ENCODE data around the gene EFEMP2. TPM values are rescaled to one million over a fixed set of nuclear protein-coding genes. Genes with fewer than 3 reads are reported as not detected.

The EFEMP2 gene
- total and polyA plus RNA-seq, 10 of the 15 experiments (the other 5 are each of a cell fraction or from before 2014, with no cell fraction given), result 0.24 to 13.2 (median 1.3) TPM; not detected in 1

- peak; percentile 89; the same call in 1 of the 2 replicates for TF ChIP-seq NKRF (conservative IDR thresholded peaks at IDR 0.05)
- TF ChIP-seq STAT3 (IDR thresholded peaks at IDR 0.05; ENCODE audit: low read depth, low read length), result no peak
- peak; percentile 51 for TF ChIP-seq NBN (IDR thresholded peaks at IDR 0.05)
- TF ChIP-seq, protein P1, sequence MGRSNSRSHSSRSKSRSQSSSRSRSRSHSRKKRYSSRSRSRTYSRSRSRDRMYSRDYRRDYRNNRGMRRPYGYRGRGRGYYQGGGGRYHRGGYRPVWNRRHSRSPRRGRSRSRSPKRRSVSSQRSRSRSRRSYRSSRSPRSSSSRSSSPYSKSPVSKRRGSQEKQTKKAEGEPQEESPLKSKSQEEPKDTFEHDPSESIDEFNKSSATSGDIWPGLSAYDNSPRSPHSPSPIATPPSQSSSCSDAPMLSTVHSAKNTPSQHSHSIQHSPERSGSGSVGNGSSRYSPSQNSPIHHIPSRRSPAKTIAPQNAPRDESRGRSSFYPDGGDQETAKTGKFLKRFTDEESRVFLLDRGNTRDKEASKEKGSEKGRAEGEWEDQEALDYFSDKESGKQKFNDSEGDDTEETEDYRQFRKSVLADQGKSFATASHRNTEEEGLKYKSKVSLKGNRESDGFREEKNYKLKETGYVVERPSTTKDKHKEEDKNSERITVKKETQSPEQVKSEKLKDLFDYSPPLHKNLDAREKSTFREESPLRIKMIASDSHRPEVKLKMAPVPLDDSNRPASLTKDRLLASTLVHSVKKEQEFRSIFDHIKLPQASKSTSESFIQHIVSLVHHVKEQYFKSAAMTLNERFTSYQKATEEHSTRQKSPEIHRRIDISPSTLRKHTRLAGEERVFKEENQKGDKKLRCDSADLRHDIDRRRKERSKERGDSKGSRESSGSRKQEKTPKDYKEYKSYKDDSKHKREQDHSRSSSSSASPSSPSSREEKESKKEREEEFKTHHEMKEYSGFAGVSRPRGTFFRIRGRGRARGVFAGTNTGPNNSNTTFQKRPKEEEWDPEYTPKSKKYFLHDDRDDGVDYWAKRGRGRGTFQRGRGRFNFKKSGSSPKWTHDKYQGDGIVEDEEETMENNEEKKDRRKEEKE (IDR thresholded peaks at IDR 0.05), result peak; percentile 75; the same call in 1 of the 2 replicates
- peak; percentile 92 for TF ChIP-seq KLF5 (IDR thresholded peaks at IDR 0.05; ENCODE audit: partially characterized antibody)
- TF ChIP-seq ASH2L (IDR thresholded peaks at IDR 0.05; ENCODE audit: borderline replicate concordance, low read depth), result no peak
- TF ChIP-seq NR2F1 (conservative IDR thresholded peaks at IDR 0.05), result peak; percentile 79
- no peak for TF ChIP-seq NR2C2 (IDR thresholded peaks at IDR 0.05; ENCODE audit: borderline replicate concordance, control insufficient read depth, insufficient read length, low read depth)
- TF ChIP-seq, protein P2, sequence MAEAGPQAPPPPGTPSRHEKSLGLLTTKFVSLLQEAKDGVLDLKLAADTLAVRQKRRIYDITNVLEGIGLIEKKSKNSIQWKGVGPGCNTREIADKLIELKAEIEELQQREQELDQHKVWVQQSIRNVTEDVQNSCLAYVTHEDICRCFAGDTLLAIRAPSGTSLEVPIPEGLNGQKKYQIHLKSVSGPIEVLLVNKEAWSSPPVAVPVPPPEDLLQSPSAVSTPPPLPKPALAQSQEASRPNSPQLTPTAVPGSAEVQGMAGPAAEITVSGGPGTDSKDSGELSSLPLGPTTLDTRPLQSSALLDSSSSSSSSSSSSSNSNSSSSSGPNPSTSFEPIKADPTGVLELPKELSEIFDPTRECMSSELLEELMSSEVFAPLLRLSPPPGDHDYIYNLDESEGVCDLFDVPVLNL (IDR thresholded peaks at IDR 0.05; ENCODE audit: low read depth, low read length), result no peak
- no peak for TF ChIP-seq NRF1 (conservative IDR thresholded peaks at IDR 0.05; ENCODE audit: low read depth, low read length)
- no peak for TF ChIP-seq IRF4 (IDR thresholded peaks at IDR 0.05; ENCODE audit: low read depth, low read length)
- peak; percentile 40; the same call in 1 of the 2 replicates for TF ChIP-seq ZNF217 (IDR thresholded peaks at IDR 0.05)
- TF ChIP-seq NFYB (IDR thresholded peaks at IDR 0.05; ENCODE audit: insufficient read depth, low read depth, low read length), result no peak
- no peak for TF ChIP-seq NFXL1 (IDR thresholded peaks at IDR 0.05; ENCODE audit: borderline replicate concordance)
- TF ChIP-seq IRF5 (IDR thresholded peaks at IDR 0.05; ENCODE audit: borderline replicate concordance), result no peak
- TF ChIP-seq IKZF1 (conservative IDR thresholded peaks at IDR 0.05), result peak; percentile 51; the same call in 1 of the 2 replicates
- TF ChIP-seq STAT1 (conservative IDR thresholded peaks at IDR 0.05), result no peak
- TF ChIP-seq TBL1XR1 (IDR thresholded peaks at IDR 0.05; ENCODE audit: low read depth, low read length), result no peak
- no peak for TF ChIP-seq PAX5 (IDR thresholded peaks at IDR 0.05; ENCODE audit: borderline replicate concordance, low read depth, low read length)
Measured at GRCh38 chr11:65900125-65900898, 27.7 kb upstream of the EFEMP2 start, which contains the start of gene FOSL1 (continued).

All from GM12878 (cell line).